K562 (cell line): Measurements from ENCODE around the gene SOAT2. TPM values are rescaled to one million over a fixed set of nuclear protein-coding genes. Genes with fewer than 3 reads are reported as not detected.

Experiments
- BRCA1 ChIP-seq, 2 experiments: fragments of 450-650 bp in 1 of 2; sonication (generic) in 1 of 2; formaldehyde crosslinking in 1 of 2; IDR thresholded peaks; 2 replicates each; pipeline versions ENCODE4 v1.5.0 to v1.6.1; 2017 to 2020; ENCODE audit warnings: mild to moderate bottlenecking in 1 of 2, missing genetic modification reagents in 1 of 2
- CCNT2 ChIP-seq: IDR thresholded peaks from 2 replicates; pipeline ENCODE4 v1.6.1; 2011; ENCODE audit warnings: borderline replicate concordance, low read depth, mild to moderate bottlenecking, moderate library complexity, mixed read lengths, low read length; ENCODE audit not compliant: insufficient read length; ENCODE audit errors: extremely low read depth
- KDM5B ChIP-seq: fragments of 200-600 bp; sonication (generic); IDR thresholded peaks from 2 replicates; pipeline ENCODE4 v1.6.1; 2012; ENCODE audit warnings: low read depth, mild to moderate bottlenecking, moderate library complexity, low read length, control low read depth, inconsistent platforms; ENCODE audit not compliant: insufficient replicate concordance
- PCBP1 ChIP-seq: fragments of 200-400 bp; formaldehyde crosslinking; IDR thresholded peaks from 2 replicates; pipeline ENCODE4 v1.6.1; 2018; ENCODE audit warnings: mild to moderate bottlenecking, low read depth, low read length; ENCODE audit not compliant: poor library complexity, severe bottlenecking
- RAD51 ChIP-seq: fragments of 450-650 bp; IDR thresholded peaks from 2 replicates; pipeline ENCODE4 v1.7.1; 2016; ENCODE audit warnings: low read depth, mild to moderate bottlenecking, borderline replicate concordance
- RHOXF2B ChIP-seq: fragments of 250-450 bp; sonication (Bioruptor Pico); conservative IDR thresholded peaks from 2 replicates; pipeline ENCODE4 v1.5.1; 2021
- SETDB1 ChIP-seq: IDR thresholded peaks from one replicate; pipeline ENCODE4 v1.6.1; 2012; ENCODE audit warnings: low read length, control low read depth, inconsistent platforms
- TGIF2 ChIP-seq: sonication (generic); formaldehyde crosslinking; IDR thresholded peaks from 2 replicates; pipeline ENCODE4 v1.8.1; 2022; ENCODE audit warnings: mild to moderate bottlenecking, missing genetic modification reagents, moderate library complexity
- ZNF174 ChIP-seq: fragments of 250-450 bp; sonication (Bioruptor Pico); IDR thresholded peaks from 2 replicates; pipeline ENCODE4 v1.4.0; 2020; ENCODE audit warnings: mild to moderate bottlenecking
- ZNF24 ChIP-seq: fragments of 450-650 bp; IDR thresholded peaks from 2 replicates; pipeline ENCODE4 v1.6.1; 2016
- polyA plus RNA-seq, 8 experiments: library from polyadenylated mRNA; depleted of rRNA in 4 of 8; stranded (reverse) in 5 of 8; unstranded in 3 of 8; fragments of >200 nt; fragmentation: Nextera tagmentation in 2 of 8; fragmentation: Illumina TruSeq in 1 of 8; extraction: Ambion mirVana in 2 of 8; extraction: Trizol in 1 of 8; gene quantifications; 2 replicates each; pipeline versions ENCODE4 v1.2.1 to v1.2.3, GENCODE V29; 2011 to 2014; ENCODE audit warnings: inconsistent platforms in 1 of 8, missing spikeins in 1 of 8
- total RNA-seq, 7 experiments: library from RNA; depleted of rRNA in 6 of 7; stranded (reverse); fragments of >200 nt in 6 of 7; fragmentation: Illumina TruSeq in 2 of 7; extraction: Trizol in 2 of 7; gene quantifications; 2 replicates each; pipeline versions ENCODE4 v1.2.1 to v1.2.3, GENCODE V29; 2011 to 2021; ENCODE audit warnings: low replicate concordance in 1 of 7
- TF ChIP-seq, protein P1 (sequence below): sonication (generic); formaldehyde crosslinking; IDR thresholded peaks from 2 replicates; pipeline ENCODE4 v1.9.0; 2022; ENCODE audit warnings: mild to moderate bottlenecking, missing genetic modification reagents
- TF ChIP-seq, protein P2 (sequence below), 2 experiments: IDR thresholded peaks in 1 of 2; conservative IDR thresholded peaks in 1 of 2; 2 replicates each; pipeline ENCODE4 v1.6.1; 2016; ENCODE audit warnings: low read depth in 2 of 2, mild to moderate bottlenecking in 1 of 2, missing compliant biosample characterization in 1 of 2, missing genetic modification characterization in 1 of 2, moderate library complexity in 1 of 2
- TF ChIP-seq, protein P3 (sequence below): fragments of 250-450 bp; sonication (Bioruptor Pico); IDR thresholded peaks from 2 replicates; pipeline ENCODE4 v1.8.0; 2021; ENCODE audit warnings: borderline replicate concordance, mild to moderate bottlenecking, moderate library complexity; ENCODE audit not compliant: poor library complexity, severe bottlenecking
- TF ChIP-seq, protein P4 (sequence below), 2 experiments: fragments of 450-650 bp; conservative IDR thresholded peaks; 2 replicates each; pipeline ENCODE4 v1.6.1; 2017; ENCODE audit warnings: mild to moderate bottlenecking in 2 of 2, moderate library complexity in 2 of 2

SOAT2 gene
- total and polyA plus RNA-seq, 9 of the 15 experiments (the other 6 are each of a cell fraction or from before 2014, with no cell fraction given): 0.04 TPM; not detected in 8

DNA sequence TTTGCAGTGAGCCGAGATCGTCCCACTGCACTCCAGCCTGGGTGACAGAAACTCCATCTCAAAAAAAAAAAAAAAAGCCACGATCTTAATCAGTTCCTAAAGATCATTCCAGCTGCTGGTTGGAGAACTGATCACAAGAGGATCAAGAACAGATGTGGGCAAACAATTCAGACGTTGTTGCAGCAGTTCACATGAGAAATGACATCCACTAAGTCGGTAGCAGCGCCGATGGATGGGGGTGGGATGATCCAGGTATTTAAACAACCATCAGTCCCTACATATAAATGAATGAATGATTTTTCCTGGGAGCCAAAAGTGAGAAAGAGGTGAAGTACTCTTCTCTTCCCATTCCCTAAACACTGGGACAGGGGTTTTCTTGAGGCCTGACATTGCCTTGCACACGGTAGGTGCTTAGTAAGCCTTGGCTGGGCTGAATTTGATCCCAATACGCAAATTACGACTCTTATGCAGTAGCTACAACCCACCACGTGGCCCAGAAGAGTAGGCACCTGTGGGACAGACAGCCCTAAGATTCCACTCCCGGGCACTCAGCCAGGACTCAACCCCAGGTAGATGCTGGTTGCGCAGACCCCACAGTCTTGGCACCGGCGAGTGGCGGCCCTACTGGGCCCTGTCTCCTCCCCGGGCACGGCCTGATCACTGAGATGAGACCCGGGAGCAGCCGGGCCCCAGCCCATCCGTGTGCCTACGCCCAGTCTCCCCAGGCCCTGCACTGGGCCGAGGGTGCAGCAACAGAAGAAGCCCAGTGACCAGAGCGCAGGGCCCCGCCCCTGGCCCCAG is 24.7 kb upstream of the SOAT2 start (continued):
- TF ChIP-seq, protein P1, sequence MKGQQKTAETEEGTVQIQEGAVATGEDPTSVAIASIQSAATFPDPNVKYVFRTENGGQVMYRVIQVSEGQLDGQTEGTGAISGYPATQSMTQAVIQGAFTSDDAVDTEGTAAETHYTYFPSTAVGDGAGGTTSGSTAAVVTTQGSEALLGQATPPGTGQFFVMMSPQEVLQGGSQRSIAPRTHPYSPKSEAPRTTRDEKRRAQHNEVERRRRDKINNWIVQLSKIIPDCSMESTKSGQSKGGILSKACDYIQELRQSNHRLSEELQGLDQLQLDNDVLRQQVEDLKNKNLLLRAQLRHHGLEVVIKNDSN (CRISPR knock-in tag): peak; percentile 75
- no peak for TF ChIP-seq CCNT2
- TF ChIP-seq ZNF24: peak; percentile 50; the same call in 1 of the 2 replicates
- TF ChIP-seq BRCA1 (IDR thresholded peaks at IDR 0.05): no peak
- TF ChIP-seq BRCA1 (CRISPR knock-in tag; IDR thresholded peaks at IDR 0.05): no peak
- TF ChIP-seq, protein P2, sequence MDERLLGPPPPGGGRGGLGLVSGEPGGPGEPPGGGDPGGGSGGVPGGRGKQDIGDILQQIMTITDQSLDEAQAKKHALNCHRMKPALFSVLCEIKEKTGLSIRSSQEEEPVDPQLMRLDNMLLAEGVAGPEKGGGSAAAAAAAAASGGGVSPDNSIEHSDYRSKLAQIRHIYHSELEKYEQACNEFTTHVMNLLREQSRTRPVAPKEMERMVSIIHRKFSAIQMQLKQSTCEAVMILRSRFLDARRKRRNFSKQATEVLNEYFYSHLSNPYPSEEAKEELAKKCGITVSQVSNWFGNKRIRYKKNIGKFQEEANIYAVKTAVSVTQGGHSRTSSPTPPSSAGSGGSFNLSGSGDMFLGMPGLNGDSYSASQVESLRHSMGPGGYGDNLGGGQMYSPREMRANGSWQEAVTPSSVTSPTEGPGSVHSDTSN (CRISPR knock-in tag; IDR thresholded peaks at IDR 0.05; ENCODE audit: low read depth): no peak
- TF ChIP-seq, protein P2 (tag; conservative IDR thresholded peaks at IDR 0.05; ENCODE audit: low read depth): no peak
- peak; percentile 45; the same call in 1 of the 2 replicates for TF ChIP-seq RAD51
- no peak for TF ChIP-seq PCBP1
- TF ChIP-seq, protein P3, sequence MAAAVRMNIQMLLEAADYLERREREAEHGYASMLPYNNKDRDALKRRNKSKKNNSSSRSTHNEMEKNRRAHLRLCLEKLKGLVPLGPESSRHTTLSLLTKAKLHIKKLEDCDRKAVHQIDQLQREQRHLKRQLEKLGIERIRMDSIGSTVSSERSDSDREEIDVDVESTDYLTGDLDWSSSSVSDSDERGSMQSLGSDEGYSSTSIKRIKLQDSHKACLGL: no peak
- TF ChIP-seq RHOXF2B: no peak
- TF ChIP-seq TGIF2 (CRISPR knock-in tag): no peak
- TF ChIP-seq, protein P4, sequence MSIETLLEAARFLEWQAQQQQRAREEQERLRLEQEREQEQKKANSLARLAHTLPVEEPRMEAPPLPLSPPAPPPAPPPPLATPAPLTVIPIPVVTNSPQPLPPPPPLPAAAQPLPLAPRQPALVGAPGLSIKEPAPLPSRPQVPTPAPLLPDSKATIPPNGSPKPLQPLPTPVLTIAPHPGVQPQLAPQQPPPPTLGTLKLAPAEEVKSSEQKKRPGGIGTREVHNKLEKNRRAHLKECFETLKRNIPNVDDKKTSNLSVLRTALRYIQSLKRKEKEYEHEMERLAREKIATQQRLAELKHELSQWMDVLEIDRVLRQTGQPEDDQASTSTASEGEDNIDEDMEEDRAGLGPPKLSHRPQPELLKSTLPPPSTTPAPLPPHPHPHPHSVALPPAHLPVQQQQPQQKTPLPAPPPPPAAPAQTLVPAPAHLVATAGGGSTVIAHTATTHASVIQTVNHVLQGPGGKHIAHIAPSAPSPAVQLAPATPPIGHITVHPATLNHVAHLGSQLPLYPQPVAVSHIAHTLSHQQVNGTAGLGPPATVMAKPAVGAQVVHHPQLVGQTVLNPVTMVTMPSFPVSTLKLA (conservative IDR thresholded peaks at IDR 0.05): peak; percentile 78 to 85
- TF ChIP-seq KDM5B: no peak
- no peak for TF ChIP-seq ZNF174 (CRISPR knock-in tag)
- no peak for TF ChIP-seq SETDB1
